T-helper 9 cell (primary cell): ENCODE results near the gene KRTAP4-9.
"Not testable (repeated sequence)": the region's sequence is repeated elsewhere in the genome, so short reads cannot be mapped to it uniquely, and the experiment has no call there.

Source experiments
- DNase-seq: peaks from one replicate; pipeline ENCODE4 v3.0.0-alpha.2; 2020

The KRTAP4-9 gene

GRCh38 chr17:41133880-41134735, 28.9 kb downstream of the KRTAP4-9 start:
- DNase-seq, result no peak

- DNase-seq, result not testable (repeated sequence)
Observed at GRCh38 chr17:41139865-41140264, 34.7 kb downstream of the KRTAP4-9 start.

GRCh38 chr17:41140360-41141131, 35.4 kb downstream of the KRTAP4-9 start, which contains the start of gene KRTAP4-6:
KRTAP4-6 (minus strand) TSS chr17:41140544; CDS start chr17:41140487, 57 bp downstream.
- DNase-seq, result no peak

GRCh38 chr17:41141361-41141760, 36.2 kb downstream of the KRTAP4-9 start:
- DNase-seq, result no peak

- DNase-seq, result no peak
Observed at GRCh38 chr17:41144846-41145245, 39.7 kb downstream of the KRTAP4-9 start.

GRCh38 chr17:41145261-41145660, 40.1 kb downstream of the KRTAP4-9 start:
- DNase-seq, result no peak

- DNase-seq, result no peak
Observed at GRCh38 chr17:41147531-41148204, 42.5 kb downstream of the KRTAP4-9 start.

- DNase-seq, result not testable (repeated sequence)
Observed at GRCh38 chr17:41148971-41149651, 43.9 kb downstream of the KRTAP4-9 start.

GRCh38 chr17:41149652-41149985, 44.4 kb downstream of the KRTAP4-9 start, which contains the start of gene KRTAP4-5:
KRTAP4-5 (minus strand) TSS chr17:41149825; CDS start chr17:41149767, 58 bp downstream.
- no peak for DNase-seq

GRCh38 chr17:41150026-41150425, 44.8 kb downstream of the KRTAP4-9 start:
- no peak for DNase-seq

- no peak for DNase-seq
Observed at GRCh38 chr17:41151525-41151924, 46.3 kb downstream of the KRTAP4-9 start.

GRCh38 chr17:41153856-41154255, 48.7 kb downstream of the KRTAP4-9 start:
- no peak for DNase-seq
